ENCODE measurements around the gene CHSY1.

Gene CHSY1

GRCh38 chr15:101147181-101147580 is 104.7 kb downstream of the CHSY1 start:
- DNase-seq (ENCODE audit: low spot score), result no peak
- TF ChIP-seq, protein P1, sequence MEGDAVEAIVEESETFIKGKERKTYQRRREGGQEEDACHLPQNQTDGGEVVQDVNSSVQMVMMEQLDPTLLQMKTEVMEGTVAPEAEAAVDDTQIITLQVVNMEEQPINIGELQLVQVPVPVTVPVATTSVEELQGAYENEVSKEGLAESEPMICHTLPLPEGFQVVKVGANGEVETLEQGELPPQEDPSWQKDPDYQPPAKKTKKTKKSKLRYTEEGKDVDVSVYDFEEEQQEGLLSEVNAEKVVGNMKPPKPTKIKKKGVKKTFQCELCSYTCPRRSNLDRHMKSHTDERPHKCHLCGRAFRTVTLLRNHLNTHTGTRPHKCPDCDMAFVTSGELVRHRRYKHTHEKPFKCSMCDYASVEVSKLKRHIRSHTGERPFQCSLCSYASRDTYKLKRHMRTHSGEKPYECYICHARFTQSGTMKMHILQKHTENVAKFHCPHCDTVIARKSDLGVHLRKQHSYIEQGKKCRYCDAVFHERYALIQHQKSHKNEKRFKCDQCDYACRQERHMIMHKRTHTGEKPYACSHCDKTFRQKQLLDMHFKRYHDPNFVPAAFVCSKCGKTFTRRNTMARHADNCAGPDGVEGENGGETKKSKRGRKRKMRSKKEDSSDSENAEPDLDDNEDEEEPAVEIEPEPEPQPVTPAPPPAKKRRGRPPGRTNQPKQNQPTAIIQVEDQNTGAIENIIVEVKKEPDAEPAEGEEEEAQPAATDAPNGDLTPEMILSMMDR (IDR thresholded peaks at IDR 0.05), result no peak
- Histone ChIP-seq H3K4me3 (no peak overlapping the region), H3K27ac (no peak overlapping the region)

DNA sequence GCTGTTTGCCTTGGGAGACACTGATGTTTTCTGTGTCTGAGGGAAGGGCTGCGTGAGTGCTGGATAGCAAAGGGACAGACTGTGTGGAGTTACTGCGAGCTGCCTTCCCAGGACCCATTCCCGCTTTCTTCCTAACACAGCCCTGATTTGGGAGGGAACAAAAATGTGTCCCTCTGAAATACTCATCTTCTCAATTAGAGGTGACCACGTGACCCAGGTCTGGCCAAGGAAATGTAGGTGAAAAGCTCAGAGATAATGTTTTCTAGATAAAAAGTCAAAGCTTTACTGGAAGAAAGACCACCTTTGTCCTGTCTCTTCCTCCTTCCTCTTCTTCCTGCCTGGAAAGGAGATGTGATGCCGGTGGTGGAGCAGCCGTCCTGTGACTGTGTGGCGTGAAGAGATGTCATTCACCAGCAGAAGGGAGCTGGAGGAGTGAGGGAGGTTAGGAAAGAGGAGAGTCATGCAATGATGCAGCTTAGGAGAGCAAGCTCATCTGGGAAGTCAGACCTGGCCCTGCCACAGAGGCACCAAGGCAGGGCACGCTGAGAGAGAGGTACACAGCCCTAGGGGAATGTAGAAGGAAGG is 105.6 kb downstream of the CHSY1 start:
- H3K27ac ChIP-seq, result no peak overlapping the region
- DNase-seq (ENCODE audit: low spot score), result no peak
- TF ChIP-seq, protein P1 (IDR thresholded peaks at IDR 0.05), result no peak
- no peak overlapping the region for H3K4me3 ChIP-seq

- TF ChIP-seq, protein P1 (IDR thresholded peaks at IDR 0.05), result no peak
- Histone ChIP-seq H3K27ac (no peak overlapping the region), H3K4me3 (no peak overlapping the region)
- DNase-seq (ENCODE audit: low spot score), result no peak
Observed at GRCh38 chr15:101145362-101145761, 106.5 kb downstream of the CHSY1 start.

DNA sequence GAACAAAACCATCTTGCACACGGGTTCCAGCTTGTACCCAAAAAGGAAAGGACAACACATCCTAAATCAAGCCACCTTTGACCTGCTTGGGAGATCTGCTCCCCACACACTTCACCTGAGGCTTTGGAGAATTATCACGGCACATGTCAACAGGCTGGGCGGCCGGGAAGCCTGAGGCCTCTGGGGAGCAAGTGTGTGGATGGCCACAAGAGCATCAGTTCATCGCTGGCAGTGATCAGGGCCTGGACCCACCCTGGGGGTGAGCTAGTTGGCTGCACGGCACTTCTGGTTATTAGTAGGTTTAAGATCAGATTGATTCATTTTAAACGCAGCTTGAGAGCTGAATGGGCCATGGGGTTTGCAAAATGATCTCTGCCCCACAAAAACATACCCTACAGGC is 108.5 kb downstream of the CHSY1 start:
- DNase-seq (ENCODE audit: low spot score), result no peak
- TF ChIP-seq, protein P1 (IDR thresholded peaks at IDR 0.05), result no peak
- H3K4me3 ChIP-seq, result no peak overlapping the region
- H3K27ac ChIP-seq, result no peak overlapping the region

GRCh38 chr15:101142711-101143110 is 109.1 kb downstream of the CHSY1 start:
- Histone ChIP-seq H3K27ac (no peak overlapping the region), H3K4me3 (no peak overlapping the region)
- TF ChIP-seq, protein P1 (IDR thresholded peaks at IDR 0.05), result no peak
- DNase-seq (ENCODE audit: low spot score), result no peak

- DNase-seq (ENCODE audit: low spot score), result no peak
- TF ChIP-seq, protein P1 (IDR thresholded peaks at IDR 0.05), result no peak
- H3K4me3 ChIP-seq, result no peak overlapping the region
Observed at GRCh38 chr15:101141926-101142527, 109.8 kb downstream of the CHSY1 start.

DNA sequence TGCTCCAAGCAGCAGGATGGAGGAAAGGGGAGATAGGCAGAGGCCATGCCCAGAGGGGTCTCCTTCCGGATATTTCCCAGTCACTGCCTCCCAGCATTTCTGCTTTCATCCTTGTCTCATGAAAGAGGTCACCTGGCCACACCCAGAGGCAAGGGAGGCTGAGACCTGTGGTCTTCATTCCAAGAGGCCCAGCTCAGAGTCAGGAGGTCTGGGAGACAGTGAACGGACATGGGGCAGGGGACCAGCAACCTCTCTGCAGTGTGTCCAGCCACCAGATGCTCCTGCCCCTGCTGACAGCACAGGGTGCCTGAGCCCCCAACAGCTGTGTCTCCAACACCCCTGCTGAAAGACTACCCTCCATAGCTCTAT is 111.2 kb downstream of the CHSY1 start:
- H3K27ac ChIP-seq, result no peak overlapping the region
- DNase-seq (ENCODE audit: low spot score), result no peak
- TF ChIP-seq, protein P1 (IDR thresholded peaks at IDR 0.05), result no peak
- H3K4me3 ChIP-seq, result no peak overlapping the region

More at GRCh38 chr15:101141926-101142527, 109.8 kb downstream of the CHSY1 start:
- no peak overlapping the region for H3K27ac ChIP-seq
